VCaP (cell line): ENCODE results near the gene DOCK8.

Source experiments
- H3K27ac ChIP-seq: fragments of 450-650 bp; 2 replicates; pipeline ENCODE4 v1.5.1; 2017
- CTCF ChIP-seq: fragments of 450-650 bp; conservative IDR thresholded peaks from 2 replicates; pipeline ENCODE4 v1.5.1; 2017; ENCODE audit warnings: mild to moderate bottlenecking, moderate library complexity

DOCK8 gene

GRCh38 chr9:414595-414994 lies 199.9 kb downstream of the DOCK8 start:
- H3K27ac ChIP-seq: no peak overlapping the region
- no peak for TF ChIP-seq CTCF

GRCh38 chr9:419571-420171 lies 205.0 kb downstream of the DOCK8 start:
- no peak for TF ChIP-seq CTCF
- no peak overlapping the region for H3K27ac ChIP-seq

- H3K27ac ChIP-seq: no peak overlapping the region
- TF ChIP-seq CTCF: no peak
Measured at GRCh38 chr9:421896-422295, 207.2 kb downstream of the DOCK8 start.

GRCh38 chr9:426264-426663 lies 211.6 kb downstream of the DOCK8 start:
- TF ChIP-seq CTCF: no peak
- no peak overlapping the region for H3K27ac ChIP-seq

GRCh38 chr9:426976-427375 lies 212.3 kb downstream of the DOCK8 start:
- no peak for TF ChIP-seq CTCF
- H3K27ac ChIP-seq: no peak overlapping the region

GRCh38 chr9:431701-432100 lies 217.0 kb downstream of the DOCK8 start:
- TF ChIP-seq CTCF: no peak
- H3K27ac ChIP-seq: no peak overlapping the region

GRCh38 chr9:436482-436881 lies 221.8 kb downstream of the DOCK8 start:
- no peak overlapping the region for H3K27ac ChIP-seq
- no peak for TF ChIP-seq CTCF
